Stomach (tissue), 9 donors: Measurements from ENCODE around the gene TNMD. TPM values are rescaled to one million over a fixed set of nuclear protein-coding genes. Genes with fewer than 3 reads are reported as not detected.

ENCODE experiments used
- DNase-seq, 2 donors: peaks; one replicate each; pipeline versions ENCODE4 v3.0.0 to v3.0.0-alpha.2; 2013 to 2019
- H3K27ac ChIP-seq, 5 donors: fragments of 200-600 bp in 4 of 5; sonication (generic) in 4 of 5; one replicate each; pipeline ENCODE4 v1.5.1; 2013 to 2019; ENCODE audit warnings: mild to moderate bottlenecking in 1 of 5, moderate library complexity in 1 of 5
- H3K27me3 ChIP-seq, 3 donors: fragments of 200-600 bp; sonication (generic); one replicate each; pipeline ENCODE4 v1.5.1; 2017 to 2019; ENCODE audit warnings: mixed run types in 1 of 3
- H3K36me3 ChIP-seq, 4 donors: fragments of 200-600 bp; sonication (generic); 1 replicate in 3 of 4; 2 replicates in 1 of 4; pipeline ENCODE4 v1.5.1; 2016 to 2019
- H3K4me1 ChIP-seq, 4 donors: fragments of 200-600 bp; sonication (generic); one replicate each; pipeline ENCODE4 v1.5.1; 2016 to 2019
- H3K4me3 ChIP-seq, 4 donors: fragments of 200-600 bp; sonication (generic) in 3 of 4; one replicate each; pipeline ENCODE4 v1.5.1; 2016 to 2019; ENCODE audit warnings: mild to moderate bottlenecking in 1 of 4
- H3K9me3 ChIP-seq, 4 donors: fragments of 200-600 bp; sonication (generic); one replicate each; pipeline ENCODE4 v1.5.1; 2016 to 2019
- CTCF ChIP-seq, 7 experiments: fragments of 450-650 bp in 4 of 7; fragments of 200-600 bp in 3 of 7; sonication (generic) in 3 of 7; IDR thresholded peaks; one replicate each; pipeline ENCODE4 v1.5.1; 2016 to 2019; ENCODE audit warnings: antibody characterized with exemption in 7 of 7, control low read depth in 2 of 7, mild to moderate bottlenecking in 1 of 7
- EP300 ChIP-seq: sonication (generic); formaldehyde crosslinking; IDR thresholded peaks from one replicate; pipeline ENCODE4 v1.6.1; 2017; ENCODE audit warnings: antibody characterized with exemption
- POLR2A ChIP-seq, 4 donors: fragments of 450-650 bp; IDR thresholded peaks; one replicate each; pipeline ENCODE4 v1.6.1; 2016; ENCODE audit warnings: antibody characterized with exemption in 4 of 4, control low read depth in 2 of 4, mild to moderate bottlenecking in 1 of 4, moderate library complexity in 1 of 4
- POLR2AphosphoS5 ChIP-seq, 3 donors: sonication (generic); formaldehyde crosslinking; IDR thresholded peaks; one replicate each; pipeline ENCODE4 v1.6.1; 2016; ENCODE audit warnings: antibody characterized with exemption in 3 of 3
- WGBS, 5 donors: extraction: QIAGEN DNeasy Blood & Tissue Kit in 3 of 5; methylation state at CpG; one replicate each; pipeline versions ENCODE4 v1.1.5 to v1.1.7; 2013 to 2018; 5-methylcytosine and 5-hydroxymethylcytosine counted together
- intact Hi-C: fragments of 100-400 bp; cut with DNase I; formaldehyde crosslinking; loops from one replicate; pipeline ENCODE4 v1.15.1; 2023; ENCODE audit warnings: low total_unique reads
- polyA plus RNA-seq, 3 donors: library from polyadenylated mRNA; stranded (reverse); fragments of 200-250 nt; gene quantifications; one replicate each; pipeline ENCODE4 v1.2.3, GENCODE V29; 2013
- total RNA-seq, 5 donors: library from RNA; depleted of rRNA; stranded (reverse); fragments of >200 nt; gene quantifications; one replicate each; pipeline versions ENCODE4 v1.1.0 to v1.2.3, GENCODE V29; 2014 to 2016
- donor health status: healthy with polysubstance abuse.
- donor health status: Bipolar disorder and iron deficiency.
- donor health status: healthy.

Gene TNMD
- total and polyA plus RNA-seq, 8 donors: 2.3 to 2.4 TPM; not detected in 6

GRCh38 chrX:100643212-100643611 is 58.5 kb downstream of the TNMD start:
- 79 to 93% (median 90%) methylated on average over 11 of the region's 11 CpGs for WGBS, 5 donors
- Histone ChIP-seq H3K36me3 (no peaks in the 10 kb centered on the region), H3K4me3 (no peak overlapping the region), H3K9me3 (no peaks in the 10 kb centered on the region), H3K27me3 (no peaks in the 10 kb centered on the region), H3K27ac (peak overlapping the region in 2 of 5 donors; percentile 51 to 57), H3K4me1 (no peaks in the 10 kb centered on the region)
- DNase-seq: no peak
- TF ChIP-seq POLR2AphosphoS5 (IDR thresholded peaks at IDR 0.05): no peak
- TF ChIP-seq CTCF (IDR thresholded peaks at IDR 0.05): no peak
- no peak for TF ChIP-seq POLR2A (IDR thresholded peaks at IDR 0.05)
- no peak for TF ChIP-seq EP300
- intact Hi-C loops: no loop called here

GRCh38 chrX:100643956-100644860 is 59.5 kb downstream of the TNMD start, which contains the start of gene SRPX2:
Gene SRPX2, plus strand, starts transcription at chrX:100644199. Its CDS starts 2,124 bp downstream, at chrX:100646323.
- WGBS, 5 donors: 42 to 61% (median 49%) methylated on average over 9 to 11 of the region's 11 CpGs
- TF ChIP-seq CTCF (IDR thresholded peaks at IDR 0.05) (no peak), POLR2AphosphoS5 (IDR thresholded peaks at IDR 0.05) (peak in 2 of 3 donors; percentile 64 to 74), POLR2A (IDR thresholded peaks at IDR 0.05) (no peak), EP300 (no peak)
- H3K36me3 ChIP-seq: no peaks in the 10 kb centered on the region
- H3K4me1 ChIP-seq: no peaks in the 10 kb centered on the region
- peak within 1 kb of the TSS in 4 of 5 donors; percentile 57 to 59 (median 58) for H3K27ac ChIP-seq
- H3K9me3 ChIP-seq: no peaks in the 10 kb centered on the region
- peak within 1 kb of the TSS; percentile 9 to 29 (median 20) for H3K4me3 ChIP-seq
- intact Hi-C loops: no loop called here
- no peaks in the 10 kb centered on the region for H3K27me3 ChIP-seq
- peak in 1 of 2 donors; percentile 75 for DNase-seq

GRCh38 chrX:100645106-100645505 is 60.4 kb downstream of the TNMD start:
- no peak for DNase-seq
- Histone ChIP-seq H3K27ac (peak overlapping the region in 4 of 5 donors; percentile 12 to 59 (median 58)), H3K27me3 (no peaks in the 10 kb centered on the region), H3K4me1 (no peaks in the 10 kb centered on the region), H3K4me3 (peak overlapping the region; percentile 9 to 29 (median 20)), H3K36me3 (no peaks in the 10 kb centered on the region), H3K9me3 (no peaks in the 10 kb centered on the region)
- TF ChIP-seq CTCF (IDR thresholded peaks at IDR 0.05): no peak
- no peak for TF ChIP-seq POLR2A (IDR thresholded peaks at IDR 0.05)
- TF ChIP-seq EP300: no peak
- TF ChIP-seq POLR2AphosphoS5 (IDR thresholded peaks at IDR 0.05): no peak
- 57 to 83% (median 67%) methylated on average over 4 of the region's 4 CpGs for WGBS, 5 donors
- intact Hi-C loops: no loop called here

- Histone ChIP-seq H3K36me3 (no peaks in the 10 kb centered on the region), H3K27ac (peak overlapping the region in 2 of 5 donors; percentile 41 to 75), H3K27me3 (no peaks in the 10 kb centered on the region), H3K4me3 (no peak overlapping the region), H3K9me3 (no peaks in the 10 kb centered on the region), H3K4me1 (no peaks in the 10 kb centered on the region)
- TF ChIP-seq EP300 (no peak), POLR2A (IDR thresholded peaks at IDR 0.05) (no peak), CTCF (IDR thresholded peaks at IDR 0.05) (no peak), POLR2AphosphoS5 (IDR thresholded peaks at IDR 0.05) (no peak)
- WGBS, 5 donors: 13 to 42% (median 20%) methylated on average over 1 of the region's 1 CpG
- intact Hi-C loops: no loop called here
- DNase-seq: no peak
Measured at GRCh38 chrX:100647095-100647494, 62.4 kb downstream of the TNMD start.
